Activated CD4-positive, alpha-beta T cell treated with anti-CD3 and anti-CD28 coated beads, Interleukin-2, amount 10 ng/mL, durations not matched to agents 24 days and 14 days (primary cell): ENCODE measurements around the gene PRSS38. TPM values are rescaled to one million over a fixed set of nuclear protein-coding genes. Genes with fewer than 3 reads are reported as not detected.

ENCODE experiments used
- DNase-seq: peaks from one replicate; pipeline ENCODE4 v3.0.0; 2022
- H3K27ac Mint-ChIP-seq: one replicate; pipeline ENCODE4 v1.8.0; 2022; ENCODE audit warnings: mild to moderate bottlenecking, mixed read lengths
- H3K27me3 Mint-ChIP-seq: one replicate; pipeline ENCODE4 v1.8.0; 2022; ENCODE audit warnings: mixed read lengths
- H3K36me3 Mint-ChIP-seq: one replicate; pipeline ENCODE4 v1.8.0; 2022; ENCODE audit warnings: low read depth, mild to moderate bottlenecking, mixed read lengths
- H3K4me1 Mint-ChIP-seq: one replicate; pipeline ENCODE4 v1.8.0; 2021; ENCODE audit warnings: mixed read lengths
- H3K4me3 Mint-ChIP-seq: one replicate; pipeline ENCODE4 v1.8.0; 2022; ENCODE audit warnings: mild to moderate bottlenecking, moderate library complexity, mixed read lengths
- H3K9me3 Mint-ChIP-seq: one replicate; pipeline ENCODE4 v1.8.0; 2021; ENCODE audit warnings: mixed read lengths
- intact Hi-C: fragments of 100-400 bp; cut with micrococcal nuclease; formaldehyde crosslinking; loops from one replicate; pipeline ENCODE4 v1.15.1; 2023
- total RNA-seq: library from RNA; stranded (reverse); gene quantifications from 2 replicates; pipeline ENCODE4 v1.2.3, GENCODE V29; 2022

Gene PRSS38
- total RNA-seq, 1 donor from 2014 or later = not detected

DNA sequence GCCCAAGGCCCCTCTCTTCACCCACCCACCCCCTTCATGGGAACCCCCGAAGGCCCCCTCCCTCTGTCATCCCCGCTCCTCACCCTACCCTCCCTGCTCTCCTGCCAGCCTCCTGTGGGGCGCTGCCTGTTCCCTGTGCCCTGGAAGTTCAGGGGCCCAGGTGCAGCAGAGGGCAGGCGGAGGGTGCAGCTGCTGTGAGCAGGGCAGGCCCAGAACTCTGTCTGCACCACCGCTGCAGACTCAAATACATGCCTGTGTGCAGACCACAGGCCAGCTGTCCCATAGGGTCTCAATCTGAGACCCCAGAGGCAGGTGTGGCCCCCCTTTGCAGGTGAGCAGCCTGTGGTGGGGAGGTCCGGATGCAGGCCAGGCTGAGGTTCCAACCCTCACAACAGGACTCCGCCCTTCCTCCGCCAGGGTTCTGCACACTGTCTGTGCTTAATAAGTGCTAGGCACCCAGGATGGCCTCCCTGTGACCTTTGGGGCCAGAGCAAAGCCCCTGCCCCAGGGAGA is 69.7 kb downstream of the PRSS38 start:
- Mint-ChIP-seq H3K36me3 (no peaks in the 10 kb centered on the region), H3K27me3 (peaks cover 4% of the 10 kb centered on the region), H3K9me3 (no peaks in the 10 kb centered on the region), H3K4me1 (peaks cover 5% of the 10 kb centered on the region), H3K27ac (no peak overlapping the region), H3K4me3 (peak overlapping the region; percentile 38)
- intact Hi-C loops = loop anchor here (10.0 kb wide), 1 partner anchor 120 kb away; no protein-coding TSS in a partner anchor
- DNase-seq = peak; percentile 72

DNA sequence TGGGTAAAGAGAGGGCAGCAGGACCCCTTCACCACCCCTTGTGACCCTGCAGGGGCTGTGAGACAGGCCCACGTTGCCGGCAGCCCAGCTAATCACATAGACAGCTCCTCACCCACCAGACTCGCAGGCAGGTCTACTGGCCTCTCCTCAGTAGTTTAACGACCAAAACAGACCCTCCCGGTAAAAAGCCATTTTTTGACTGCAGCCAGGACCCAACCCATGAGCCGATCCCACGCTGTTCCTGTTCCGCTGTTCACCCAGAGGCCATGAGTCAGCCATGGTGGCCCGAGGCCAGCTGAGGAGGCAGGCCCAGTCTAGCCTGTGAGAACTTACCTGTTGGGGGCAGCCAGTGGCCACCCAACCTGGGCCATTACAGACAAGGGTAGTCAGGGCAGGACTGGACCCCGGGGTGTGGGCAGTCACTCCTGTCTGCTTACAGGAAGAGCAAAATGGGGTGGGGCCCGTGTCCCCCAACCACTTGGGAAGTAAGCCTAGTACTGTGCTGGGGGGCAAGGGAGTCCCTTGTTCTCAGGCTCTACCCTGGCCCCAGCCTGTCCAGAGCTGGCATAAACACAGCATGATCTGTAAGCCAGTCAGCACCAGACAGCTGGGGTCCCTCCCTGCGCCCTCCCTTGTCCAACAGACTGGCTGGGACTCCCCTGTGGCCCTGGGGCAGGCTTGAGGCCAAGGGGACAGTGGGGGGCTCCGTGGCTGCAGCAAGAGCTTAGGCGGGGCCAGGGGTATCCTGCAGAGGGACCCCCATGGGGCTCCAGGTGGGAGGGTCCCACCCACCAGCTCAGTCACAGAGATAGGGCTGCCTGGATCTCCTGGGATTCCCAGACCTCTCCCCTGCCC is 70.4 kb downstream of the PRSS38 start:
- Mint-ChIP-seq H3K4me3 (peak overlapping the region; percentile 38), H3K36me3 (no peaks in the 10 kb centered on the region), H3K27me3 (no peaks in the 10 kb centered on the region), H3K9me3 (no peaks in the 10 kb centered on the region), H3K27ac (no peak overlapping the region), H3K4me1 (peaks cover 5% of the 10 kb centered on the region)
- intact Hi-C loops = loop anchor here (10.0 kb wide), 1 partner anchor 121 kb away; no protein-coding TSS in a partner anchor
- DNase-seq = peak; percentile 56

GRCh38 chr1:227886503-227886961 is 71.1 kb downstream of the PRSS38 start:
- Mint-ChIP-seq H3K4me3 (no peak overlapping the region), H3K27ac (no peak overlapping the region), H3K9me3 (no peaks in the 10 kb centered on the region), H3K4me1 (peaks cover 5% of the 10 kb centered on the region), H3K27me3 (no peaks in the 10 kb centered on the region), H3K36me3 (no peaks in the 10 kb centered on the region)
- intact Hi-C loops = loop anchor here (10.0 kb wide), 1 partner anchor 122 kb away; no protein-coding TSS in a partner anchor
- peak; percentile 45 for DNase-seq

DNA sequence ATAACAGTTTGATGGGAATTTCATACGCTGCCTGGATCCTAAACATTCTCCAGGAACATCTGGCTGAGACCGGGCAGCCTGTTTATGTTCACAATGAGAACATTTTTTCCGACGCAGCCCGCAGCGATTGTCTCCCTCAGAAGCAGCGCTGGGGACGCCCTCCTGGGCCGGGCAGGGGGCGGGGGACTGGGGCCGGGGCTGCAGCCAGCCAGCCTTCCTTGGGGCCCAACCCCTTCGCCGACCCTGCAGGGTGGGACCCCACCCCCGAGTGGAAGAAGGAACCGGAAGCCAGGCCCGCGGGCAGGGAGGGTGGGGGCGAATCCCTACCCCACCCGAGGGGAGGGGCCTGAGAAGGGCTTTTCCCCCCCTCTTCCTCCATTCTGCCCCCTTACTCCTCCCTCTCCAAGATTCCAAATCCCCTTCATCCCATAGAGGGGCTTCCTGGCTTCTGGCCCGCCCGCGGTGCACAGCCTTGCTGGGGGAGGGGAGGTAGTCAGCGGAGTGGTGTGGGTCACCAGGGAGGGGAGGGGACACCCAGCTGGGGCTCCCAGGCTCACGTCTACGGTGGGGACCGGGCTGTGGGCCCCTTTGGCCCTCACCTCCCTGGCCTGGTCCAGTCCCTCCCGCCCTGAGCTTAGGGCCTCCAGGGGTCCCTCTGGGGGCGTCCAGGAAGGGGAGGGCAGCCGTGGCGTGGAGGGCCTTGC is 71.7 kb downstream of the PRSS38 start:
- intact Hi-C loops = loop anchor here (10.0 kb wide), 1 partner anchor 122 kb away; no protein-coding TSS in a partner anchor
- peak; percentile 65 for DNase-seq
- Mint-ChIP-seq H3K4me3 (no peak overlapping the region), H3K36me3 (no peaks in the 10 kb centered on the region), H3K27me3 (no peaks in the 10 kb centered on the region), H3K4me1 (peaks cover 5% of the 10 kb centered on the region), H3K9me3 (no peaks in the 10 kb centered on the region), H3K27ac (no peak overlapping the region)

DNA sequence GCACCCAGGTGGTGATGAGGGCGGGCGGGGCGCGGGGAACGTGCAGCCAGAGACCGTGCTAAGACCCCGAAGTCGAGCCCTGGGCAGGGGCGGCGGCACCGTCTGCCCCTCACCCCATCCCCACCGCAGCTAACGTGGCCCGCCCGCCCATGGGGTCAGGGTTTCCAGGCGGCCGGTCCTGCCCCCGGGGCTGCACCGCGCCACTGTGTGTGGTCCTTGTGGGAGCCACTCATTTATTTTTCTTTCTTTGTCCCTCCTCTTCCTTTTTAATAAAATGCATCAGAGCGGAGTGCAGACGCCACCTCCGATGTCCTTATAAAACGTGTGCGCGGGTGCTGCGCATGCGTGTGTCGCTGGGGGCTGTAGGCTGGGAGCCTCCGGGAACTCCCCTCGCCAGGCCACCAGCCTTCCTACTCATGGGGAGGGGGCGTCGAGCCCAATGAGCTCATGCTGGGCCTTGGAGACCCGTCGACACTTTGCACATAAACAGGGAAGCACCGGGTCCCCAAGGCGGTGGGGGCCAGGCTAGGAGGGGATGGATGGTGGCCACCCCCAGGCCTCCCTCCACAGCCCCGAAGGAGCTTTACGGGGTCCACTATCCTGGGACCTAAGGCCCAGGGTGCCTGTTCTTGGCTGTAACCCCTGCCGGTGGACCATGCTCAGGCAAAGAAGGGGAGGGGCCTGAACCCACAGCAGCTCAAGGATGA is 72.4 kb downstream of the PRSS38 start:
- H3K4me3 Mint-ChIP-seq = peak overlapping the region; percentile 32
- peak; percentile 51 for DNase-seq

DNA sequence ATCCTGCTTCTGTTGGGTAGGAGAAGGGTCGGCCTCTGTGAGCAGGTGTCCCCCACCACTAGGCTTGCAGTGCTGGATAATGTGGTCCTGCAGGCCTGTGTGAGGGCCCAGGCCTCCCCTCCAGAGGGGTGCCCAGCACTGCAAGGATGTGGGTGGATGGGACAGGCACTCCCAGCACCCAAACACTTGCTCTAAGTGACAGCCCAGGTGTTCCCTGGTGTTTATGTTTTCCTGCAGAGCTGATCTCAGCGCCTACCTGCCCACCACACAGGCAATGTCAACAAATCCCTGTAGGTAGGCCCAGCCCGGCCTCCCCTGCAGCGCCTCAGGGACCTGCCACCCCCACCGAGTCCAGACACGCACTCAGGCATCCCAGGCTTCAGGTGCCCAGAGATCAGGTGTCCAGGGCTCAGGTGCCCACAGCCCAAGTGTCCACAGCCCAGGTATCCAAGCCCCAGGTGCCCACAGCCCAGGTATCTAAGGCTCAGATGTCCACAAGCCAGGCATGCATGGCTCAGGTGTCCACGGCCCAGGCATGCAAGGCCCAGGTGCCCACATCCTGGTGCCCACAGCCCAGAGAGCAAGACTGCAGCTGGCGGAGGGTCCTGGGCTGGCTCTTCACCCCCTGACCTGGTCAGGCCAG is 73.0 kb downstream of the PRSS38 start:
- H3K27ac Mint-ChIP-seq = no peak overlapping the region
- H3K27me3 Mint-ChIP-seq = no peaks in the 10 kb centered on the region
- no peaks in the 10 kb centered on the region for H3K9me3 Mint-ChIP-seq
- intact Hi-C loops = loop anchor here (10.0 kb wide), 1 partner anchor 124 kb away; no protein-coding TSS in a partner anchor
- H3K4me3 Mint-ChIP-seq = no peak overlapping the region
- peak; percentile 54 for DNase-seq
- no peaks in the 10 kb centered on the region for H3K36me3 Mint-ChIP-seq
- H3K4me1 Mint-ChIP-seq = peaks cover 5% of the 10 kb centered on the region

More for the DNA sequence above, 72.4 kb downstream of the PRSS38 start:
- intact Hi-C loops = loop anchor here (10.0 kb wide), 1 partner anchor 123 kb away; no protein-coding TSS in a partner anchor
- Mint-ChIP-seq H3K36me3 (no peaks in the 10 kb centered on the region), H3K4me1 (peaks cover 5% of the 10 kb centered on the region), H3K27me3 (no peaks in the 10 kb centered on the region), H3K9me3 (no peaks in the 10 kb centered on the region), H3K27ac (no peak overlapping the region)

DNA sequence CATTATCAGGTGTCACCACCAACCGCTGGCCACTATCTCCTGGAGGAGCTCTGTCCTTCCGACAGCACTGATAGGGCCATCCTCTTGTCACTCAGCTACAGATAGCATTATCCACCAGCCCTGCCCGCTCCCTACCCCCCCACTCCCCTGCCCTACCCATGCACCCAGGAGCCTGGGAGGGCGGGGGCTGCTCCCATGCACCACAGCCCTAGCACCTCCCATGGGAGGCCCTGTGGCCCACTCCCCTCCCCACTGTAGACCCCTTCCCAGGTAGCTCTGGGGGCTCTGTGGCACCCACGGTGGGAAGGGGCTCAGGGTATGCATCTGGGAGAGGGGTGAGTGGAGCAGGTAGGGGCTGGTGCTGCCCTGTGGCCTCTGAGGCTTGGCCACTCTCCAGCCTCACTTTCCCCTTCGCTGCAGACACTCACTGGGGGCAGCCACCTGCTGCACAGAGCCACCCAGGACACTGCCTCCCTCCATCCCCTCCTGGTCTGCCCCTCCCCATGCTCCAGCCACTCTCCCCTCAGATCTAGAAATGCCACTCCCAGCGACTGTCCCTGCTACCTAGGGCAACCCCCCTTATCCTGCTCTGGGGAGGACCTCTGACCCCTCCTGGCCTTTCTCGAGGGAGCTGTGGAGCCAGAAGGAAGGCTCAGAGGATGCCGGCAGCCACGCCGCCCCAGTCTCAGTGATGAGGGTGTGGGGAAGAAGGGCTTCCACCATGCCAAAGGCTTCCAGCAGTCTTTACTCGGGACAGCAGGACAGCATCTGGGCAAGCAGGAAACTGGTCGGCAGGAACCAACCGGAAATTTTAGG is 73.8 kb downstream of the PRSS38 start:
- Mint-ChIP-seq H3K27ac (no peak overlapping the region), H3K9me3 (no peaks in the 10 kb centered on the region), H3K27me3 (no peaks in the 10 kb centered on the region), H3K4me3 (no peak overlapping the region), H3K36me3 (no peaks in the 10 kb centered on the region), H3K4me1 (peaks cover 5% of the 10 kb centered on the region)
- intact Hi-C loops = loop anchor here (10.0 kb wide), 1 partner anchor 124 kb away; no protein-coding TSS in a partner anchor
- no peak for DNase-seq

DNA sequence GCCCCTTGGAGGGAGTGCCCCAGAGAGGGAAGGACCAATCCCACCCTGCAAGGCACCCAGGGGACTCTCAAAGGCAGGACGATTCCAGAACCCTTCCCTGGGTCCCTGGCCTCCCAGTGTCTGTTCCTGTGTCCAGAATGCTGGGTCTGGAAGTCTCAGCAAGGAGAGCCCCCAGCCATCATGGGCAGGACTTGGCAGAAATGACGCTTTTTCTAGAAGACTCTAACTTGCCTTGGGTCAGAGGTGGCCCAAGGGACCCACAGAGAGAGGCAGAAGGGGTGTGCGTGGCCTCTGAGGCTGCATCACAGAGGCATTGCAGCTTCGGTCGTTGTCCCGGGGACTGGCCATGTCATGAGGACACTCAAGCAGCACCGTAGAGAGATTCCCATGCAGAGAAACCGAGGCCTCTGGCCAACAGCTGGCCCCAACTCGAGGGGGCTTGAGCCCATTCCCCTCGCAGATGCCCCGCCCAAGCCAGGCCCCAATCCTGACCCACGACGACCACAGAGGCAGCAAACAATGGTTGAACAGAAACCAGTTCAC is 74.5 kb downstream of the PRSS38 start:
- no peak overlapping the region for H3K4me3 Mint-ChIP-seq
- no peaks in the 10 kb centered on the region for H3K36me3 Mint-ChIP-seq
- intact Hi-C loops = loop anchor here (10.0 kb wide), 1 partner anchor 125 kb away; no protein-coding TSS in a partner anchor
- peaks cover 5% of the 10 kb centered on the region for H3K4me1 Mint-ChIP-seq
- no peak overlapping the region for H3K27ac Mint-ChIP-seq
- H3K27me3 Mint-ChIP-seq = no peaks in the 10 kb centered on the region
- DNase-seq = no peak
- H3K9me3 Mint-ChIP-seq = no peaks in the 10 kb centered on the region

- H3K4me3 Mint-ChIP-seq = no peak overlapping the region
- intact Hi-C loops = no loop called here
- peaks cover 3% of the 10 kb centered on the region for H3K4me1 Mint-ChIP-seq
- H3K27me3 Mint-ChIP-seq = no peaks in the 10 kb centered on the region
- H3K9me3 Mint-ChIP-seq = no peaks in the 10 kb centered on the region
- no peaks in the 10 kb centered on the region for H3K36me3 Mint-ChIP-seq
- no peak for DNase-seq
- no peak overlapping the region for H3K27ac Mint-ChIP-seq
Observed at GRCh38 chr1:227890451-227891222, 75.2 kb downstream of the PRSS38 start.

DNA sequence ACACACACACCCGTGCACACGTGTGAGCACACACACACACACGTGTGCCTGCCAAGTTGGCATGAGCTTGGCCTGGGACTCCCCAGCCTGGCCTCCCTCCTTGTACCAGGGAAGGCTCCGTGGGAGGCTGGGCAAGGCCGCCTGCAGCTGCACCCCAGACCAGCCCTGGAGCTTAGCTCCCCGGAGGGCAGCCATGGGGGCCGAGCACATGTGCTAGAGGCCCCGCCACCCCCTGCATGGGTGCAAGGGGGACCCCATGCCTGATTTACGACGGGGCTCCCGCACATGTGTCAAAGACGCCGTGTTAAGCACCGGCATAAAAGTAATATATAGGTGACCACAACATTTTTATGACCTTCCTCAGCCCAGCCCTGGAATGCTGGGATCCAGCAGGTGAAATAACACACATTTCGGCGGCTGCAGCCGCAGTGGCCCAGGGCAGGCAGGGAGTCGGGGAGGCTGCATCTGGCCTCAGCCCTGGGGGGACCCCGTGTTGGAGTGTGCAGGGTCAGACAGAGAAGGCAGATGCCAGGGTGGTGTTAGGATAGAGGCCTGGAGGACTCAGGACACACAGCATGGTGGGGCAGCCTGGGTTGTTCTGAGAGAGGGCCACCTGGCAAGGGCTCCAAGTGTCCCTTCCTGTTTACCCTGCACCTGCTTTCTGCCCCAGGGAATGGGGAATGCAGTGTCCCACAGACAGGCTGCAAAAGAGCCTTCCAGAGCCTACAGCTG is 75.9 kb downstream of the PRSS38 start:
- H3K27me3 Mint-ChIP-seq = no peaks in the 10 kb centered on the region
- H3K4me3 Mint-ChIP-seq = no peak overlapping the region
- H3K27ac Mint-ChIP-seq = no peak overlapping the region
- H3K36me3 Mint-ChIP-seq = no peaks in the 10 kb centered on the region
- no peak for DNase-seq
- H3K4me1 Mint-ChIP-seq = no peaks in the 10 kb centered on the region
- intact Hi-C loops = no loop called here
- no peaks in the 10 kb centered on the region for H3K9me3 Mint-ChIP-seq

DNA sequence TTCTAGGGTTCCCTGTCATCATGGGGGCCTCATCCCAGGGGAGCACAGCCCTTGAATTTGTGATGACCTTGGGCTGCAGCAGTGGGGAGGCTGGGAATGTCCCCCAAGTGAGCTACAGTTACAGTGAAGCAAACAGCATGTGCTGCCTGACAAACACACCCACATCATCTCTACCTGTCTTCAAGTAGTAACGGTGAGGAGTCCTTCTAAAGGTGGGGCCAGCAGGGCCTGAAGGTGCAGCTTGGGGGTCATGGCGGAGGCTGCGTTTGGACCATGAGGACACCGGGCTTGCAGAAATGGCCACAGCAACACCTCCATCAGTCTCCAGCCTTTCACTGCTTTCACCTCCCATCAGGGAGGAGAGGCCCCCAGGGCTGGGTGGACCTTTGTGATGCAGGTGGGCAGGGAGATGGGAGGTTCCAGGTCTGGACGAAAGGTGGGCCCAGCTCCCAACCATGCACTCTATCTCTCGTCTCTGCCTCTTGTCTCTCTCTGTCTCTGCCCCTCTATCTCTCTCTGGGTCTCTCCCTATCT is 76.5 kb downstream of the PRSS38 start:
- Mint-ChIP-seq H3K27ac (no peak overlapping the region), H3K27me3 (no peaks in the 10 kb centered on the region)
- DNase-seq = no peak

More for the DNA sequence above, 76.5 kb downstream of the PRSS38 start:
- H3K36me3 Mint-ChIP-seq = no peaks in the 10 kb centered on the region
- H3K4me1 Mint-ChIP-seq = no peaks in the 10 kb centered on the region
- no peaks in the 10 kb centered on the region for H3K9me3 Mint-ChIP-seq
- H3K4me3 Mint-ChIP-seq = no peak overlapping the region
- intact Hi-C loops = no loop called here
